Measurements from ENCODE around the gene ZDHHC14. TPM values are rescaled to one million over a fixed set of nuclear protein-coding genes. Genes with fewer than 3 reads are reported as not detected.
A peak's percentile ranks its signal among the peaks of the same experiment; 100 is the strongest.

Gene ZDHHC14
- polyA plus RNA-seq, 1 donor (not counting 4 experiments of a cell fraction or from before 2014, with no cell fraction given), result 6.4 TPM

DNA sequence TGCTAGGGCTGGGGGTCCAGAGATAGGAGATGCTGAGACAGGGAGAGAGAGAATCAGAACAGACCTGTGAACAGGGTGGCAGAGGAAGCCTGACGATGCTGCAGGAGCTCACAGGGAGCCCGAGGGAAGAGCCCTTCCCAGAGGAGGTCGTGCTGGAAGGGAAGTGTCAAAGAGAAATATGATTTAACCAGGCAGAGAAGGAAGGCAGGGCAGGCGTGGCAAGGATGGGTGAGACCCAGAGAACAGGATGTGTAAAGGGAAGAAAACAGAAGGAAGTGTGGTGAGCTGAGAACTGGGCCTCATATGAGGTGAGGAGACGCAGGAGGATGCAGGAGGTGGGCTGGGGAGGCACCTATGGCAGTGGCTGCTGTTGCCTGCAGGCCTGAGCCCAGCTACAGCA lies 105.6 kb downstream of the ZDHHC14 start:
- Histone ChIP-seq H2AFZ (ENCODE audit: control insufficient read depth, low read length) (no peak overlapping the region), H3K27me3 (ENCODE audit: control insufficient read depth, extremely low read depth, insufficient read depth, low read length) (no peaks in the 10 kb centered on the region), H3K9me3 (ENCODE audit: control insufficient read depth, low read depth, low read length) (no peaks in the 10 kb centered on the region), H3K36me3 (ENCODE audit: control insufficient read depth in 2 of 2, extremely low read depth in 1 of 2, insufficient read depth in 2 of 2, low read length in 2 of 2) (no peaks in the 10 kb centered on the region), H3K27ac (ENCODE audit: control insufficient read depth, insufficient read depth, low read length) (no peak overlapping the region), H4K20me1 (ENCODE audit: control insufficient read depth, extremely low read depth, insufficient read depth, low read length) (no peaks in the 10 kb centered on the region), H3K9me1 (ENCODE audit: control insufficient read depth, extremely low read depth, insufficient read depth, low read length) (no peaks in the 10 kb centered on the region), H3K9ac (ENCODE audit: control insufficient read depth, extremely low read depth, insufficient read depth, low read length) (no peak overlapping the region), H3K4me1 (ENCODE audit: control insufficient read depth, extremely low read depth, insufficient read depth, low read length) (peaks cover 16% of the 10 kb centered on the region), H3K4me3 (ENCODE audit: control insufficient read depth in 2 of 3, extremely low read depth in 1 of 3, insufficient read depth in 2 of 3, low read depth in 1 of 3, low read length in 3 of 3) (no peak overlapping the region), H3K4me2 (ENCODE audit: control insufficient read depth, extremely low read depth, insufficient read depth, low read depth, low read length) (no peak overlapping the region), H3K79me2 (ENCODE audit: control insufficient read depth, insufficient read depth, low read length) (no peaks in the 10 kb centered on the region)
- TF ChIP-seq CTCF (optimal IDR thresholded peaks at IDR 0.05 in 1 of 3, IDR thresholded peaks at IDR 0.05 in 1 of 3, conservative IDR thresholded peaks at IDR 0.05 in 1 of 3; ENCODE audit: extremely low read depth in 1 of 3, insufficient read depth in 2 of 3, low read length in 3 of 3) (no peak), EZH2 (IDR thresholded peaks at IDR 0.05; ENCODE audit: low read length) (no peak)
- no peak for FAIRE-seq
- dilution Hi-C loops (cut with MboI; ENCODE audit: extremely low pct_ligation_motif_present, low sequenced_read_pairs), result no loop called here
- no peak for DNase-seq (ENCODE audit: low read depth, low spot score)

DNA sequence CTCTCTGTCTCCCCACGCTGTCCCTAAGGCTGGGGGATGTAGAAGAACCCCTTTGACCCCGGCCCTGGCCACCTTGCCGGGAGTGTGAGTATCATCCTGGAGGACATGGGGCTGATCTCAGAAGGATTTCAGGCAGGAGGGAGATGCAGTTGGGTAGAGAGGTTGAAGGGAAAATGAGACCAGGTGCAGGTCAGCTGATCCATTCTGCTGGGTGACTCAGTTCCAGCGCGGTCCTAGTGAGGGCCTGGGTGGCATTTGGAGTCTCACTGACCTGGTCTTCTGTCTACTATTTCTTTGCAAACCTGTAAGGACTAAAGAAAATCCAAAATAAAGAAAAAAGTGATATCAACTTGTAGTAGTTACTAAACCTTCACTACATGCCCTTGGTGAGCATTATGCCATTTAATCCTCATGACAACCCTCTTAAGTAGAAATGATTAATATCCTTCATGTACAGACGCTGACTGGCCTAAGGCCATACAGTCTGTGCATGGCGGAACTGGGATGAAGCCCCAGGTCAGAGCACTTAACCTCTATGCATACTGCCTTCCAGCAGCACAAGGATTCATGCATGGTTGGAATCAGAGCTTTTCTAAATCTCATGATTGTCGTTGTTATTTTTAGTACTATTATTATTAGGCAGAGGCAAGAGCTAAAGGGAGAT lies 106.3 kb downstream of the ZDHHC14 start:
- TF ChIP-seq EZH2 (IDR thresholded peaks at IDR 0.05; ENCODE audit: low read length) (no peak), CTCF (optimal IDR thresholded peaks at IDR 0.05 in 1 of 3, IDR thresholded peaks at IDR 0.05 in 1 of 3, conservative IDR thresholded peaks at IDR 0.05 in 1 of 3; ENCODE audit: extremely low read depth in 1 of 3, insufficient read depth in 2 of 3, low read length in 3 of 3) (no peak)
- H3K9me3 ChIP-seq (ENCODE audit: control insufficient read depth, low read depth, low read length), result no peaks in the 10 kb centered on the region
- H3K4me1 ChIP-seq (ENCODE audit: control insufficient read depth, extremely low read depth, insufficient read depth, low read length), result peaks cover 16% of the 10 kb centered on the region
- no peaks in the 10 kb centered on the region for H3K27me3 ChIP-seq (ENCODE audit: control insufficient read depth, extremely low read depth, insufficient read depth, low read length)
- no peaks in the 10 kb centered on the region for H3K36me3 ChIP-seq (ENCODE audit: control insufficient read depth in 2 of 2, extremely low read depth in 1 of 2, insufficient read depth in 2 of 2, low read length in 2 of 2)
- no peak overlapping the region for H3K9ac ChIP-seq (ENCODE audit: control insufficient read depth, extremely low read depth, insufficient read depth, low read length)
- dilution Hi-C loops (cut with MboI; ENCODE audit: extremely low pct_ligation_motif_present, low sequenced_read_pairs), result no loop called here
- FAIRE-seq, result no peak
- H3K79me2 ChIP-seq (ENCODE audit: control insufficient read depth, insufficient read depth, low read length), result no peaks in the 10 kb centered on the region
- H3K4me2 ChIP-seq (ENCODE audit: control insufficient read depth, extremely low read depth, insufficient read depth, low read depth, low read length), result peak overlapping the region; percentile 3
- H3K4me3 ChIP-seq (ENCODE audit: control insufficient read depth in 2 of 3, extremely low read depth in 1 of 3, insufficient read depth in 2 of 3, low read depth in 1 of 3, low read length in 3 of 3), result no peak overlapping the region
- no peaks in the 10 kb centered on the region for H3K9me1 ChIP-seq (ENCODE audit: control insufficient read depth, extremely low read depth, insufficient read depth, low read length)
- no peak overlapping the region for H3K27ac ChIP-seq (ENCODE audit: control insufficient read depth, insufficient read depth, low read length)
- no peaks in the 10 kb centered on the region for H4K20me1 ChIP-seq (ENCODE audit: control insufficient read depth, extremely low read depth, insufficient read depth, low read length)
- no peak overlapping the region for H2AFZ ChIP-seq (ENCODE audit: control insufficient read depth, low read length)
- DNase-seq (ENCODE audit: low read depth, low spot score), result no peak
